Osteoblast (primary cell): ENCODE measurements around the gene TCF4. TPM values are rescaled to one million over a fixed set of nuclear protein-coding genes. Genes with fewer than 3 reads are reported as not detected.

Source experiments
- DNase-seq: peaks from one replicate; pipeline ENCODE4 v3.0.0; 2011; ENCODE audit warnings: low spot score, mixed read lengths; ENCODE audit not compliant: insufficient read length; ENCODE audit errors: missing footprints
- H2AFZ ChIP-seq: 2 replicates; pipeline ENCODE4 v1.6.0; 2011; ENCODE audit warnings: mild to moderate bottlenecking, low read length
- H3K27ac ChIP-seq: 2 replicates; pipeline ENCODE4 v1.5.1; 2011; ENCODE audit warnings: mild to moderate bottlenecking, low read depth, low read length, moderate library complexity
- H3K27me3 ChIP-seq: 2 replicates; pipeline ENCODE4 v1.6.0; 2012; ENCODE audit warnings: mild to moderate bottlenecking, control low read depth, inconsistent platforms, low read length, moderate library complexity; ENCODE audit not compliant: insufficient read depth
- H3K36me3 ChIP-seq: 2 replicates; pipeline ENCODE4 v1.5.1; 2011; ENCODE audit warnings: mild to moderate bottlenecking, low read length, control low read depth, moderate library complexity; ENCODE audit not compliant: insufficient read depth
- H3K4me1 ChIP-seq: 2 replicates; pipeline ENCODE4 v1.5.1; 2011; ENCODE audit warnings: mild to moderate bottlenecking, low read length, control low read depth, moderate library complexity; ENCODE audit not compliant: insufficient read depth
- H3K4me2 ChIP-seq: 2 replicates; pipeline ENCODE4 v1.6.0; 2011; ENCODE audit warnings: mild to moderate bottlenecking, low read length; ENCODE audit not compliant: insufficient read depth
- H3K4me3 ChIP-seq: fragments of 200-600 bp; sonication (generic); 3 replicates; pipeline ENCODE4 v1.5.1; 2012; ENCODE audit warnings: mild to moderate bottlenecking, low read length, inconsistent platforms; ENCODE audit not compliant: insufficient read depth
- H3K79me2 ChIP-seq: 2 replicates; pipeline ENCODE4 v1.6.0; 2012; ENCODE audit warnings: mild to moderate bottlenecking, low read length, control low read depth, inconsistent platforms; ENCODE audit not compliant: insufficient read depth
- H3K9me3 ChIP-seq: 2 replicates; pipeline ENCODE4 v1.5.1; 2011; ENCODE audit warnings: low read depth, low read length, control low read depth
- H4K20me1 ChIP-seq: 2 replicates; pipeline ENCODE4 v1.6.0; 2012; ENCODE audit warnings: mild to moderate bottlenecking, low read length, control low read depth; ENCODE audit not compliant: insufficient read depth
- CTCF ChIP-seq: IDR thresholded peaks from 2 replicates; pipeline ENCODE4 v1.5.1; 2011; ENCODE audit warnings: mild to moderate bottlenecking, low read depth, low read length, moderate library complexity; ENCODE audit errors: extremely low read depth
- total RNA-seq: library from RNA; depleted of rRNA; stranded (reverse); fragments of >200 nt; gene quantifications from 2 replicates; pipeline ENCODE4 v1.2.3, GENCODE V29; 2012

Gene TCF4
- total RNA-seq, 1 donor = 87.2 TPM

GRCh38 chr18:55487997-55488396 is 100.0 kb downstream of the TCF4 start:
- Histone ChIP-seq H3K27ac (no peak overlapping the region), H4K20me1 (no peaks in the 10 kb centered on the region), H3K4me1 (peaks cover 32% of the 10 kb centered on the region), H2AFZ (no peak overlapping the region), H3K79me2 (peaks cover 53% of the 10 kb centered on the region), H3K27me3 (no peaks in the 10 kb centered on the region), H3K9me3 (no peaks in the 10 kb centered on the region), H3K4me2 (no peak overlapping the region), H3K4me3 (no peak overlapping the region), H3K36me3 (no peaks in the 10 kb centered on the region)
- DNase-seq = no peak
- no peak for TF ChIP-seq CTCF

GRCh38 chr18:55486936-55487335 is 101.1 kb downstream of the TCF4 start:
- H4K20me1 ChIP-seq = no peaks in the 10 kb centered on the region
- no peaks in the 10 kb centered on the region for H3K36me3 ChIP-seq
- no peak overlapping the region for H3K4me3 ChIP-seq
- TF ChIP-seq CTCF = no peak
- no peak overlapping the region for H2AFZ ChIP-seq
- H3K79me2 ChIP-seq = peaks cover 51% of the 10 kb centered on the region
- no peaks in the 10 kb centered on the region for H3K27me3 ChIP-seq
- DNase-seq = no peak
- no peak overlapping the region for H3K27ac ChIP-seq
- H3K4me2 ChIP-seq = no peak overlapping the region
- H3K4me1 ChIP-seq = peaks cover 31% of the 10 kb centered on the region
- no peaks in the 10 kb centered on the region for H3K9me3 ChIP-seq

- H3K4me3 ChIP-seq = no peak overlapping the region
- peaks cover 23% of the 10 kb centered on the region for H3K4me1 ChIP-seq
- H3K27me3 ChIP-seq = no peaks in the 10 kb centered on the region
- no peaks in the 10 kb centered on the region for H3K36me3 ChIP-seq
- no peak overlapping the region for H3K4me2 ChIP-seq
- H2AFZ ChIP-seq = no peak overlapping the region
- peaks cover 40% of the 10 kb centered on the region for H3K79me2 ChIP-seq
- no peak overlapping the region for H3K27ac ChIP-seq
- DNase-seq = peak; percentile 41
- H3K9me3 ChIP-seq = no peaks in the 10 kb centered on the region
- H4K20me1 ChIP-seq = no peaks in the 10 kb centered on the region
- TF ChIP-seq CTCF = no peak
These were observed 102.3 kb downstream of the TCF4 start for GRCh38 chr18:55485666-55486065.

- Histone ChIP-seq H3K36me3 (no peaks in the 10 kb centered on the region), H3K27me3 (no peaks in the 10 kb centered on the region), H2AFZ (no peak overlapping the region), H4K20me1 (no peaks in the 10 kb centered on the region), H3K79me2 (peaks cover 43% of the 10 kb centered on the region), H3K4me2 (no peak overlapping the region), H3K9me3 (no peaks in the 10 kb centered on the region), H3K4me1 (peaks cover 21% of the 10 kb centered on the region), H3K27ac (no peak overlapping the region), H3K4me3 (no peak overlapping the region)
- no peak for TF ChIP-seq CTCF
- DNase-seq = no peak
These were observed 103.2 kb downstream of the TCF4 start for GRCh38 chr18:55484773-55485172.
